Measurements from ENCODE around the gene C1orf159. TPM values are rescaled to one million over a fixed set of nuclear protein-coding genes. Genes with fewer than 3 reads are reported as not detected.
A peak's percentile ranks its signal among the peaks of the same experiment; 100 is the strongest.
"Not testable (repeated sequence)": the region's sequence is repeated elsewhere in the genome, so short reads cannot be mapped to it uniquely, and the experiment has no call there.

Gene C1orf159
- total RNA-seq, 1 donor from 2014 or later: 30.0 TPM

DNA sequence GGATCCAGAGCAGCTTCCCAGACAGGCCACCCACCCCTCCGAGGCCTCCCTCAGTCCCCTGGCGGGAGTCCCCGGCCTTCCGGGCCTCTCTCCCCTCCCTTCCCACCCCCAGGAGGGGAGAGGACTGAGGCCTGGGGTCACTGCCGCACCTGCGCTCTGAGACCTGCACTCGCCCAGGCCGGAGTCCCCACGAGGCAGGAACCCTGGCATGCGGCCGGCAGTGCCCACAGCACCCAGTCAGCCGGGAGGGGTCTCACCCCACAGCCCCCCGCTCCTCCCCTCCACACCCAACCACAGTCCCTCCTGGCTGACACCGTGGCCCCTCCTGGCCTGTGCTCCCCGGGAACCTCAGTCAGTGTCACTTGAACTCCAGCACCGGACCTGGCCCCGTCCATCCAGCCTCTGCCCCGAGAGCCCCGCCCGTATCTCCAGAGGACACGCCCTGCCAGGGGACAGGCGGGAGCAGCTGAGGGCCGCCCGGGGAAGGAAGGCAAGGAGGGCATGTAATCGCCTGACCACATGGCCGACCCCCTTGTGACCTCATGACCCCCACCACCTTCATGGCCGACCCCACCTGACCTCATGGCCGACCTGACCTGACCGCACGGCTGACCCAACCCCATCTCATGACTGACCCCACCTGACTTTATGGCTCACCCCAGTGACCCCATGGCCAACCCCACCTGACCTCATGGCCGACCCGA lies 29.1 kb upstream of the C1orf159 start:
- no peak for DNase-seq (ENCODE audit: low spot score)
- Mint-ChIP-seq H3K4me1 (ENCODE audit: low read depth) (peaks cover 9% of the 10 kb centered on the region), H3K36me3 (ENCODE audit: low read depth) (no peaks in the 10 kb centered on the region), H3K4me3 (no peak overlapping the region), H3K9me3 (no peaks in the 10 kb centered on the region), H3K27me3 (ENCODE audit: insufficient read depth) (no peaks in the 10 kb centered on the region), H3K27ac (peak overlapping the region; percentile 87)
- intact Hi-C loops (cut with micrococcal nuclease): loop anchor here (1.0 to 5.0 kb wide), 3 partner anchors 12 to 87 kb away; partner anchors contain the start of genes B3GALT6, SDF4 and TNFRSF18

DNA sequence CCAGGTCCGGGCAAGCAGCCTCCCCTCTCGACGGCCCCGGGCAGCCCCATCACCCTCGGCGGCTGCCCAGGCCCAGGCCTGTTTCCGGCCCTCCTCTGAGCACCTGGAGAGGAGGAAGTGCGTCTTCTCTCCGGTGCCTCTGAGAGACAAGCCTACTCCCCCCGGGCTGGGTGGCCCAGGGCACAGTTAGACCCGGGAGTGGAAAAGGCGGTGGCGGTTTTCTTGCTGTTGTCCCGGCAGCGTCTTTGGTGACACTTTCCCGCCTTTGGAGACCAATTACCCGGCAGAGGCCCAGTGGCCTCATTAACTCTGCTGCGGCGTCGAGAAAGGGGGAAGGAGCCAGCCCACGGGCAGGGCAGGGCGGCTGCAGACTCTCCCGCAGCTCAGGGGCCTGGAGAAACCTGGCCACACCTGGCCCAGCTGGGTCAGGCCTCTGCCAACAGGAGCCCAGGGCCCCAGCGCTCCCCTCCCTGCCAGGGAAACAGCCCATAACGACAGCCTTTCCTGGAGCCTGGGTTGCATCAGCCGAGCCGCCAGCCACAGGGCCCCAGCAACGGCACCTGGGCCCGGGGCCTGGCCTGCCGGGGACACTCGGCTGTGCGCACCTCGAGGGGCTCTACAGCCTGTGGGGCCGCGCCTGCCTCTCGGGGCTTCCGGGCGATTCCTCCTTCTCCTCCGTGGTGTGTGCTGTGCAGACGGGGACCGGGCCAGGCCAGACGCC lies 28.4 kb upstream of the C1orf159 start:
- H3K36me3 Mint-ChIP-seq (ENCODE audit: low read depth): no peaks in the 10 kb centered on the region
- H3K4me1 Mint-ChIP-seq (ENCODE audit: low read depth): peaks cover 9% of the 10 kb centered on the region
- intact Hi-C loops (cut with micrococcal nuclease): loop anchor here (1.0 to 5.0 kb wide), 3 partner anchors 13 to 88 kb away; partner anchors contain the start of genes B3GALT6, SDF4 and TNFRSF18
- peak overlapping the region; percentile 97 for H3K27ac Mint-ChIP-seq
- no peaks in the 10 kb centered on the region for H3K27me3 Mint-ChIP-seq (ENCODE audit: insufficient read depth)
- H3K4me3 Mint-ChIP-seq: peak overlapping the region; percentile 37
- no peaks in the 10 kb centered on the region for H3K9me3 Mint-ChIP-seq
- DNase-seq (ENCODE audit: low spot score): peak; percentile 67

DNA sequence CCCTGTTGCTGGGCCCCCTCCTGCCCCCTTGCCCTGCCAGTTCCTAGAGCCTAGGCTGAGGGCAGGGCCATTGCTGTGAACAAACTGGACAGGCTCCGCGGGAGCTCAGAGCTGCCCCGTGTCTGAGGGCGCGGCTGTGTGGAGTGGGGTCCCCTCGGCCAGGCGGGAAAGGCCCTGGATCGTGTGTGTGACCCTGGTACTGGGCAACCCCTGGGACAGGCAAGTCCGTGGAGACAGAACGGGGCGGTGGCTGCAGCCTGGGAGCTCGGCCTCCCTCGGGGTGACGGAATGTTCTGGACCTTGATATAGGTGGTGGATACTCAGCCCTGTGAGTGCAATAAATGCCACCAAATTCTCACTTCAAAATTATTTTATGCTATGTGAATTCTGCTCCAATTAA lies 27.7 kb upstream of the C1orf159 start:
- intact Hi-C loops (cut with micrococcal nuclease): loop anchor here (1.0 to 5.0 kb wide), 3 partner anchors 14 to 89 kb away; partner anchors contain the start of genes B3GALT6, SDF4 and TNFRSF18
- peak overlapping the region; percentile 37 for H3K4me3 Mint-ChIP-seq
- H3K4me1 Mint-ChIP-seq (ENCODE audit: low read depth): peaks cover 9% of the 10 kb centered on the region
- no peaks in the 10 kb centered on the region for H3K9me3 Mint-ChIP-seq
- DNase-seq (ENCODE audit: low spot score): no peak
- no peaks in the 10 kb centered on the region for H3K27me3 Mint-ChIP-seq (ENCODE audit: insufficient read depth)
- H3K36me3 Mint-ChIP-seq (ENCODE audit: low read depth): no peaks in the 10 kb centered on the region
- H3K27ac Mint-ChIP-seq: peak overlapping the region; percentile 97

DNA sequence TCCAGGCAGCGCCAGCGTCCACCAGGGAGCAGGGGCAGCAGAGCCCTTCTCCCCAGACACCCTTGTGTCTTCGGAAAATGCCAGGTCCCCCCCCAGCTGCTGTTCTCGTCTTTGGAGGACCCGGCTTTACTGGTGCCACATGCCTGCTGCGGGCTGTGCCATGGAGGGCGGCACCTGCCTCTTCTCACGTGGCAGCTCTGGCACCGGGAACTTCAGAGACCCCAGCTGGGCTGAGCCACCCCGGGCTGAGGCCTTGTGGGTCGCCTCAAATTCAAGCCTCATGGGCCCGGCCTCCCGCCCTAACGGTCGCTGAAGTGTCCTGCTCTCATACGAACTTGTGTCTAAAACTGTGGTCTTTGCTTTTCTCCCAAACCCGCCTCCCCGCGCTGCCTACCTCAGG lies 27.0 kb upstream of the C1orf159 start:
- H3K4me1 Mint-ChIP-seq (ENCODE audit: low read depth): peaks cover 12% of the 10 kb centered on the region
- DNase-seq (ENCODE audit: low spot score): no peak
- intact Hi-C loops (cut with micrococcal nuclease): loop anchor here (5.0 kb wide), 2 partner anchors 64 to 89 kb away; partner anchors contain the start of genes B3GALT6, SDF4 and TNFRSF18
- peak overlapping the region; percentile 39 for H3K4me3 Mint-ChIP-seq
- no peaks in the 10 kb centered on the region for H3K9me3 Mint-ChIP-seq
- H3K36me3 Mint-ChIP-seq (ENCODE audit: low read depth): no peaks in the 10 kb centered on the region
- no peaks in the 10 kb centered on the region for H3K27me3 Mint-ChIP-seq (ENCODE audit: insufficient read depth)
- peak overlapping the region; percentile 97 for H3K27ac Mint-ChIP-seq

DNA sequence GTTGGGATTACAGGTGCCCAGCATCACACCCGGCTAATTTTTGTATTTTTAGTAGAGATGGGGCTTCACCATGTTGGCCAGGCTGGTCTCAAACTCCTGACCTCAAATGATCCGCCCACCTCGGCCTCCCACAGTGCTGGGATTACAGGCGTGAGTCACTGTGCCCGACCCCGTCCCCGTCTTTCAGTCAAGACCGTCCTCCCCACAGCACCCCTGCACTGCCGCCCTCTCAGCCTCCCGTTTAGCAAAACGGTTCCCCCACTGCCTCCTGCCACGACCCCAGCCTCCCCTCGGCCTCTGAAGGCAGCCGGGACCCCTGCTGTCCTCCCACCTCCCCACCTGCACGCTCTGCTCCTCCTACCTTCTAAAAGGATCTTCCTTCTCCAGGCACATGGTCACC lies 26.5 kb upstream of the C1orf159 start:
- peak overlapping the region; percentile 97 for H3K27ac Mint-ChIP-seq
- not testable (repeated sequence) for H3K27me3 Mint-ChIP-seq (ENCODE audit: insufficient read depth); H3K36me3 Mint-ChIP-seq (ENCODE audit: low read depth); H3K9me3 Mint-ChIP-seq; DNase-seq (ENCODE audit: low spot score)
- H3K4me3 Mint-ChIP-seq: peak overlapping the region; percentile 39
- intact Hi-C loops (cut with micrococcal nuclease): loop anchor here (5.0 kb wide), 2 partner anchors 65 to 90 kb away; partner anchors contain the start of genes B3GALT6, SDF4 and TNFRSF18
- peaks cover 17% of the 10 kb centered on the region for H3K4me1 Mint-ChIP-seq (ENCODE audit: low read depth)

DNA sequence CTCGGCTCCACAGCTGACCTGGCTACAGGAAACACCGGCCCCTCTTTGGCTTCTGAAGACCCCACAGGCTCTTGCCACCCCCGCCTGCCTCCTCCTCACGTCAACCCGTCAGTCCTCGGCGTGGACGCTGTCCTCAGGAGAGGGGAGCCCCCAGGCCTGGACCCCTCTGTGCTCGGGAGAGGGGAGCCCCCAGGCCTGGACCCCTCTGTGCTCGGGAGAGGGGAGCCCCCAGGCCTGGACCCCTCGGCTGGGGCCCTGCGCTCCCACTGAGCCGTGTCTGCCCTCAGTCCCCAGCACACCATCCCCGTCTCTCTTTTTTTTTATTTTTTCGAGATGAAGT lies 26.0 kb upstream of the C1orf159 start:
- no peaks in the 10 kb centered on the region for H3K36me3 Mint-ChIP-seq (ENCODE audit: low read depth)
- H3K9me3 Mint-ChIP-seq: no peaks in the 10 kb centered on the region
- H3K4me3 Mint-ChIP-seq: peak overlapping the region; percentile 19
- H3K4me1 Mint-ChIP-seq (ENCODE audit: low read depth): peaks cover 19% of the 10 kb centered on the region
- H3K27ac Mint-ChIP-seq: peak overlapping the region; percentile 97
- intact Hi-C loops (cut with micrococcal nuclease): loop anchor here (5.0 kb wide), 2 partner anchors 65 to 90 kb away; partner anchors contain the start of genes B3GALT6, SDF4 and TNFRSF18
- H3K27me3 Mint-ChIP-seq (ENCODE audit: insufficient read depth): no peaks in the 10 kb centered on the region
- DNase-seq (ENCODE audit: low spot score): no peak

DNA sequence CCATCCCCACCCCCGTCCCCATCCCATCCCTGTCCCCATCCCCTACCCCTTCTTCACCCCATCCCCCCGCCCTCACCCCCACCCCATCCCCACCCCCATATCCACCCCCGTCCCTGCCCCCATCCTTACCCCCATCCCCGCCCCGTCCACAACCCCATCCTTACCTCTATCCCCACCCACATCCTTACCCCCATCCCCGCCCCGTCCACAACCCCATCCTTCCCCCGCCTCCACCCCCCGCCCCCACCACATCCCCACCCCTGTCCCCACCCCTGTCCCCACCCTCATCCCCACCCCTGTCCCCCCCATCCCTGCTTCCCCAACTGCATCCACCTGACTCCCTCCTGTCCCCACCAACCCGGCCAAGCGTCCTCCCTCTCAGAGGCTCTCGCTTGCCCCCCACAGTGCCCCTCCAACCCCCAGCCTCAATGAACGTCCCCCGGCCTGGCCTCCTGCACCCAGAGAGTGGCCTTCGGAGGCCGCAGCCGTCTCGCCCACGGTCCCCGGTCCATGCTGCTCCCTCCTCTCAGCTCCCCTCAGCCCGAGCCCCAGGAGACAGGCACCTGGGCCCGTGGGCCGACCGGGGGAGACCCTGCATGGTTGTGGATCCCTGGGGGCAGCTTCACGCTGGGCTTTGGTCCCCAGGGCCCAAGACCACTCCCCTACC lies 25.5 kb upstream of the C1orf159 start:
- intact Hi-C loops (cut with micrococcal nuclease): loop anchor here (5.0 kb wide), 2 partner anchors 66 to 91 kb away; partner anchors contain the start of genes B3GALT6, SDF4 and TNFRSF18
- no peak for DNase-seq (ENCODE audit: low spot score)
- no peaks in the 10 kb centered on the region for H3K9me3 Mint-ChIP-seq
- H3K36me3 Mint-ChIP-seq (ENCODE audit: low read depth): no peaks in the 10 kb centered on the region
- H3K27me3 Mint-ChIP-seq (ENCODE audit: insufficient read depth): no peaks in the 10 kb centered on the region
- no peak overlapping the region for H3K4me3 Mint-ChIP-seq
- no peak overlapping the region for H3K27ac Mint-ChIP-seq
- H3K4me1 Mint-ChIP-seq (ENCODE audit: low read depth): peaks cover 19% of the 10 kb centered on the region

DNA sequence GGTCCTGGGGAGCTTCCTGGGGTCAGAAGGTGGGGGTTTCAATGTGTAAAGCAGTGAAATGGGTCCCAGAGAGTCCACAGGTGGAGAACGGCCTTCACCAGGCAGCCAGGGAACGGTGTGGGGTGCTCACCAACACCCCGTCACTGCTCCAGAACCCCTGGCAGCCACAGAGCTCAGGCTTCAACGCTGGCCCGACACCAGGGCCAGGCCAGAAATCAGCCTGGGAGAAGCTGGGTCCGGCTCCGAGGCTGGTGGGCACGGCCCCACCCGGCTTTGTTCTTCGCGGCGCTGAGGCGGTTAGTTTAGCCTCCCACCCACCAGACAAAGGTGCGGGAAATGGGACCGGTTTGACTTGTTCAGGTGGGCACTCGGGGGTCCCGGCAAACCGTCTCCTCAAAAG lies 24.8 kb upstream of the C1orf159 start:
- Mint-ChIP-seq H3K36me3 (ENCODE audit: low read depth) (no peaks in the 10 kb centered on the region), H3K4me3 (no peak overlapping the region), H3K9me3 (no peaks in the 10 kb centered on the region), H3K27ac (no peak overlapping the region), H3K4me1 (ENCODE audit: low read depth) (peaks cover 19% of the 10 kb centered on the region), H3K27me3 (ENCODE audit: insufficient read depth) (no peaks in the 10 kb centered on the region)
- intact Hi-C loops (cut with micrococcal nuclease): loop anchor here (5.0 kb wide), 2 partner anchors 67 to 92 kb away; partner anchors contain the start of genes B3GALT6, SDF4 and TNFRSF18
- no peak for DNase-seq (ENCODE audit: low spot score)

DNA sequence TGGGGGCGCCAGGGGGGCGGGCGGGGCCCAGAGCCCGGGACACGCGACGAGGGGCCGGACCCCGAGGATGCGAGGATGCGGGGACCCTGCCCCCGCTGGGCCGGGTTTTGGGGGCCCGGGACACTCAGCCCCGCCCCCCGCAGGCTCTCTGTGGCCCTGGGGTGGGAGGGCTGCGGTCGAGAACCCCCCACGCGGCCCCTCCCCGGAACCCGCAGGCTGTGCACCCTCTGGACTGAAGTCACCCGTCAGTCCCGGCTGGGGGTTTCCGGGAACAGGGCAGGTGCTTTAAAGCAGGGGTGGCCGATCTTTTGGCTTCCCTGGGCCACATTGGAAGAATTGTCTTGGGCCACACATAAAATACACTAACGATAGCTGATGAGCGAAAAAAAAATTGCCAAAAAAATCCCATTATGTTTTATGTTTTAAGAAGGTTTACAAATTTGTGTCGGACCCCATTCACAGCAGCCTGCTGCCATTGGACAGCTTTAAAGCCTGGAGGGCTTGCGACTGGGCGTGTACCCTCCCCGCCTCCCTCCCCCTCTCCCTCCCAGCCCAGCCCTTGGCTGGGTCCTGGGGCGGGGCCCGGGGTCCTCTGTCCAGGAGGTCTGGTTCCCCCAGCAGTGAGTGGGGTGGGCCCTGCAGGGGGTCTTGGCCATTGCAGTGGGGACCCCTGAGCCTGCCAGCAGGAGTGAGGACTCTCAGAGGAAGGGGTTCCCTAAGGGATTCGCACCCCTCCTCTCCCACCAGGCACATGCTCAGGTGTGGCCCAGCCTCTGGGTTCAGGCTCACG lies 21.6 kb upstream of the C1orf159 start:
- intact Hi-C loops (cut with micrococcal nuclease): loop anchor here (2.0 kb wide), 1 partner anchor 21 kb away; the partner anchor contains the start of gene C1orf159
- Mint-ChIP-seq H3K27me3 (ENCODE audit: insufficient read depth) (no peaks in the 10 kb centered on the region), H3K9me3 (no peaks in the 10 kb centered on the region), H3K4me3 (peak overlapping the region; percentile 57), H3K36me3 (ENCODE audit: low read depth) (no peaks in the 10 kb centered on the region), H3K27ac (peak overlapping the region; percentile 89), H3K4me1 (ENCODE audit: low read depth) (peaks cover 14% of the 10 kb centered on the region)
- peak; percentile 77 for DNase-seq (ENCODE audit: low spot score)

DNA sequence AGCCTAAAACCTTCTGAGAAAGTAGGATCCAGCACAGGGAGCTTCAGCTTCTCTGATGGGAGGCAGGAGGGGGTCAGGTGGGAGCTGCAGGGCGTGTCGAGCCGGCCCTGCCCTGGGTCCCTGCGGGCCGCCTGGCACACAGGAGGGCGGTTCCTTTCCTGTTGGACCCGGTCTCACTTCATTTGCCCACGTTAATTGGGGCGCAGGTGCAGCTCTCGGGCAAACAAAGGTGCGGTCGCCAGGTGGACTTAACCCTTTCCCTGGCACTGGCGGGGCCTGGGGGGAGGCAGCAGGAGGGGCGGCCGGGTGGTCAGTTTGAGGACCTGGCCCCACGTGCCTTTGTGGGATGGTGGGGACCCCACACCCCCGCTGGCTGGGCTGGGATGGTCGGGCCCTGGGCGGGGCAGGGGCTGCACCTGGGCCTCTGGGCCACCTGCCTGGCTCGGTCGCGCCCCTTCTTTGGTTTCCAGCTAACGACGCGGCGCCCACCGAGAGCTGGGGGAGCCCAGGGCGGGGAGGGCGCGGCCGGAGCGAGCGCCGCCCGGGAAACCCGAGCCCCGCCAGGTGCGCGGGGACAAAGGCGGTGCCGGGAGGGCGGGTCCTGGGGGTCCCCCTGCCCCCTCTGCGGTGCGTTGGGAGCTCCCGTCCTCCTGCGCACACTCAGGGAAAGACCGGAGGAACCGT lies 20.8 kb upstream of the C1orf159 start:
- H3K27me3 Mint-ChIP-seq (ENCODE audit: insufficient read depth): no peaks in the 10 kb centered on the region
- H3K9me3 Mint-ChIP-seq: no peaks in the 10 kb centered on the region
- no peak for DNase-seq (ENCODE audit: low spot score)
- intact Hi-C loops (cut with micrococcal nuclease): loop anchor here (2.0 kb wide), 1 partner anchor 20 kb away; the partner anchor contains the start of gene C1orf159
- peaks cover 9% of the 10 kb centered on the region for H3K4me1 Mint-ChIP-seq (ENCODE audit: low read depth)
- peak overlapping the region; percentile 18 for H3K27ac Mint-ChIP-seq
- H3K36me3 Mint-ChIP-seq (ENCODE audit: low read depth): no peaks in the 10 kb centered on the region
- H3K4me3 Mint-ChIP-seq: no peak overlapping the region

DNA sequence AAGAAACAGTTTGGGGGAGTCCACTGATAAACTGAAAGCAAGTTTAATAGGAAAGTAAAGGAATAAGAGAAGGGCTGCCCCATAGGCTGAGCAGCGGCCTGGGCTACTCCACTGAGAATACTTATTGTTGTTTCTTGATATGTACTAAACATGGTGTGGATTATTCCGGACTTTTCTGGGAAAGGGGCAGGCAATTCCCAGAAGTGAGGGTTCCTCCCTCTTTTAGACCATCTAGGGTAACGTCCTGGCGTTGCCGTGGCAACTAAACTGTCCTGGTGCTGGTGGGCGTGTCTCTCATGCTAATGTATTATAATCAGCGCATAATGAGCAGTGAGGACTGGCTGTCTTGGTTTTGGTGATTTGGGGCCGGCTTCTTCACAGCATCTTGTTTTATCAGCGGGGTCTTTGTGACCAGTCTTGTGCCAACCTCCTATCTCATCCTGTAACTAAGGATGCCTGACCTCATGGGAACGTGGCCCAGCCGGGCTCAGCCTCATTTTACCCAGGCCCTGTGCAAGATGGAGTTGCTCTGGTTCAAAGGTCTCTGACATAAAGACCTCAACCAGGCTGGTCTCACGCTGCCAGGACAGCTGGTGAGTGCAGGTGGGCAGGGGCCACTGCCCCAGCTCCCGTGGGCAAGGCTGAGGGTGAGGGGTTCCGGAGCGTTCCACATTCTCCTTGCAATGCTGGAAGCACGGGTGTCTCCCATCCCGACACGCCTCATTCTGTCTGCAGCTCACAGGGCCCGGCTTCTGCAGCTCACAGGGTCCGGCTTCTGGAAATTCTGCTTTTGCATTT lies 19.6 kb upstream of the C1orf159 start:
- H3K36me3 Mint-ChIP-seq (ENCODE audit: low read depth): no peaks in the 10 kb centered on the region
- no peak overlapping the region for H3K27ac Mint-ChIP-seq
- H3K4me1 Mint-ChIP-seq (ENCODE audit: low read depth): peaks cover 9% of the 10 kb centered on the region
- intact Hi-C loops (cut with micrococcal nuclease): loop anchor here (2.0 kb wide), 1 partner anchor 19 kb away; the partner anchor contains the start of gene C1orf159
- H3K9me3 Mint-ChIP-seq: no peaks in the 10 kb centered on the region
- H3K4me3 Mint-ChIP-seq: no peak overlapping the region
- H3K27me3 Mint-ChIP-seq (ENCODE audit: insufficient read depth): no peaks in the 10 kb centered on the region
- DNase-seq (ENCODE audit: low spot score): no peak
